ENCODE data around the gene BTNL2. TPM values are rescaled to one million over a fixed set of nuclear protein-coding genes. Genes with fewer than 3 reads are reported as not detected.

Gene BTNL2
- total and polyA plus RNA-seq, 9 of the 15 experiments (the other 6 are each of a cell fraction or from before 2014, with no cell fraction given): not detected

GRCh38 chr6:32447932-32448331 is 41.0 kb upstream of the BTNL2 start:
- DNase-seq (ENCODE audit: extremely low read depth in 1 of 4, low spot score in 3 of 4) (no peak), FAIRE-seq (no peak), ATAC-seq (no peak)
- H2AFZ ChIP-seq (ENCODE audit: low read depth, low read length): no peak overlapping the region
- no peak overlapping the region for H3K4me3 ChIP-seq
- ChIA-PET CTCF (ENCODE audit: low intra/inter-chr PET ratio) (no interaction called here), POLR2A (interaction anchor here (1.2 kb wide), 1 partner anchor 24 kb away, joined by 3 read pairs; no protein-coding TSS in a partner anchor)
- no peaks in the 10 kb centered on the region for H3K36me3 ChIP-seq (ENCODE audit: control insufficient read depth, insufficient read depth, low read length)
- H3K9ac ChIP-seq (ENCODE audit: insufficient read depth in 1 of 2, low read depth in 2 of 2, low read length in 2 of 2): no peak overlapping the region
- no peaks in the 10 kb centered on the region for H3K9me3 ChIP-seq (replicated peaks; ENCODE audit: control insufficient read depth, insufficient read depth, low read depth, low read length)
- H3K27me3 ChIP-seq (ENCODE audit: control insufficient read depth in 2 of 2, insufficient read depth in 2 of 2, low read length in 2 of 2): no peaks in the 10 kb centered on the region
- H3K27ac ChIP-seq (ENCODE audit: extremely low read depth, low read depth, low read length): no peak overlapping the region
- no peaks in the 10 kb centered on the region for H3K9me1 ChIP-seq (ENCODE audit: control insufficient read depth, insufficient read depth, low read length)
- no peak for TF ChIP-seq BMI1 (IDR thresholded peaks at IDR 0.05; ENCODE audit: low read length)
- no peak for TF ChIP-seq ZNF174 (CRISPR knock-in tag; IDR thresholded peaks at IDR 0.05)
- no peak for TF ChIP-seq NCOA1 (IDR thresholded peaks at IDR 0.05; ENCODE audit: low read depth)
- no TSS peak for BruUV-seq (replicated peaks)
- no peaks in the 10 kb centered on the region for H3K79me2 ChIP-seq (ENCODE audit: control insufficient read depth, insufficient read depth, low read length)
- no peak overlapping the region for H3K4me2 ChIP-seq (ENCODE audit: insufficient read depth, low read length)
- intact Hi-C loops (cut with micrococcal nuclease) (no loop called here), in situ Hi-C loops (cut with MboI) (no loop called here)
- no peaks in the 10 kb centered on the region for H4K20me1 ChIP-seq (replicated peaks; ENCODE audit: control insufficient read depth, insufficient read depth, low read length)
- no peaks in the 10 kb centered on the region for H3K4me1 ChIP-seq (replicated peaks in 1 of 2; ENCODE audit: control insufficient read depth in 2 of 2, insufficient read depth in 2 of 2, low read length in 2 of 2)

DNA sequence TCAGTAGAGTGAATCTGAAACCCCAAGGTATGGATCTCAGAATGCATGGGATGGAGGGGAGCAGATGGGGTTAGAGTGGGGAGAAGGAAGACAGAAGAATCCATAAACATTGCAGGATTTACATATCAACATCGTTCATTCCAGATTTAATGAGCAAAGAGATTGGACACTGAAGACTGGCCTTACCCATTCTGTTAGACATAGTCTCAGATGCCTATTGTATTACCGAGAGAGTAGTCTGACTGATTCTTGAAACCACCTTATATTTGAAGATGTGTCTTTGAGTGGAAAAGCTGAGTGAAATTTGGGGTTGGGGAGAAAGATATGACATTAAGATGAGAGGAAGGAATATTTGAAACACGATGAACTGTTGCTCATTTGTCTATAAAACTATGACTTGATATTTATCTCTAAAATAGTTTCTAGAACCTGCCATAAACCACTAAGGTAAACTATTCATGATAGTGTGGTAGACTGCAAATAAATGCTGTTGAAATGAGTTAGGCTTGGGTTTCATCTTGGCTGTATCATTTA is 38.4 kb upstream of the BTNL2 start:
- ChIA-PET POLR2A (interaction anchor here (1.0 kb wide), 1 partner anchor 11 kb away, joined by 3 read pairs; no protein-coding TSS in a partner anchor), CTCF (ENCODE audit: low intra/inter-chr PET ratio) (no interaction called here)
- H3K9me1 ChIP-seq (ENCODE audit: control insufficient read depth, insufficient read depth, low read length): no peaks in the 10 kb centered on the region
- 2% methylated on average over 3 of the region's 3 CpGs for WGBS (ENCODE audit: insufficient coverage, low coverage, missing lambda C conversion rate)
- no peak overlapping the region for H3K4me2 ChIP-seq (ENCODE audit: insufficient read depth, low read length)
- H3K9ac ChIP-seq (ENCODE audit: insufficient read depth in 1 of 2, low read depth in 2 of 2, low read length in 2 of 2): no peak overlapping the region
- no peak overlapping the region for H3K27ac ChIP-seq (ENCODE audit: extremely low read depth, low read depth, low read length)
- no peaks in the 10 kb centered on the region for H4K20me1 ChIP-seq (replicated peaks; ENCODE audit: control insufficient read depth, insufficient read depth, low read length)
- no peaks in the 10 kb centered on the region for H3K4me1 ChIP-seq (replicated peaks in 1 of 2; ENCODE audit: control insufficient read depth in 2 of 2, insufficient read depth in 2 of 2, low read length in 2 of 2)
- FAIRE-seq (no peak), DNase-seq (ENCODE audit: extremely low read depth in 1 of 4, low spot score in 3 of 4) (no peak), ATAC-seq (no peak)
- H3K27me3 ChIP-seq (ENCODE audit: control insufficient read depth in 2 of 2, insufficient read depth in 2 of 2, low read length in 2 of 2): no peaks in the 10 kb centered on the region
- in situ Hi-C loops (cut with MboI) (no loop called here), intact Hi-C loops (cut with micrococcal nuclease) (no loop called here)
- H3K79me2 ChIP-seq (ENCODE audit: control insufficient read depth, insufficient read depth, low read length): no peaks in the 10 kb centered on the region
- H3K9me3 ChIP-seq (replicated peaks; ENCODE audit: control insufficient read depth, insufficient read depth, low read depth, low read length): no peaks in the 10 kb centered on the region
- no TSS peak for BruUV-seq (replicated peaks)
- H2AFZ ChIP-seq (ENCODE audit: low read depth, low read length): no peak overlapping the region
- H3K4me3 ChIP-seq: no peak overlapping the region
- H3K36me3 ChIP-seq (ENCODE audit: control insufficient read depth, insufficient read depth, low read length): no peaks in the 10 kb centered on the region
- no peak for TF ChIP-seq DACH1 (IDR thresholded peaks at IDR 0.05; ENCODE audit: partially characterized antibody)
- TF ChIP-seq FOXA3 (CRISPR knock-in tag; conservative IDR thresholded peaks at IDR 0.05 in 1 of 2, IDR thresholded peaks at IDR 0.05 in 1 of 2): no peak
- no peak for TF ChIP-seq RFX7 (CRISPR knock-in tag; IDR thresholded peaks at IDR 0.05)
- no peak for TF ChIP-seq ZNF316 (IDR thresholded peaks at IDR 0.05)
- TF ChIP-seq OTX1 (CRISPR knock-in tag; IDR thresholded peaks at IDR 0.05): no peak
- TF ChIP-seq, protein P1, sequence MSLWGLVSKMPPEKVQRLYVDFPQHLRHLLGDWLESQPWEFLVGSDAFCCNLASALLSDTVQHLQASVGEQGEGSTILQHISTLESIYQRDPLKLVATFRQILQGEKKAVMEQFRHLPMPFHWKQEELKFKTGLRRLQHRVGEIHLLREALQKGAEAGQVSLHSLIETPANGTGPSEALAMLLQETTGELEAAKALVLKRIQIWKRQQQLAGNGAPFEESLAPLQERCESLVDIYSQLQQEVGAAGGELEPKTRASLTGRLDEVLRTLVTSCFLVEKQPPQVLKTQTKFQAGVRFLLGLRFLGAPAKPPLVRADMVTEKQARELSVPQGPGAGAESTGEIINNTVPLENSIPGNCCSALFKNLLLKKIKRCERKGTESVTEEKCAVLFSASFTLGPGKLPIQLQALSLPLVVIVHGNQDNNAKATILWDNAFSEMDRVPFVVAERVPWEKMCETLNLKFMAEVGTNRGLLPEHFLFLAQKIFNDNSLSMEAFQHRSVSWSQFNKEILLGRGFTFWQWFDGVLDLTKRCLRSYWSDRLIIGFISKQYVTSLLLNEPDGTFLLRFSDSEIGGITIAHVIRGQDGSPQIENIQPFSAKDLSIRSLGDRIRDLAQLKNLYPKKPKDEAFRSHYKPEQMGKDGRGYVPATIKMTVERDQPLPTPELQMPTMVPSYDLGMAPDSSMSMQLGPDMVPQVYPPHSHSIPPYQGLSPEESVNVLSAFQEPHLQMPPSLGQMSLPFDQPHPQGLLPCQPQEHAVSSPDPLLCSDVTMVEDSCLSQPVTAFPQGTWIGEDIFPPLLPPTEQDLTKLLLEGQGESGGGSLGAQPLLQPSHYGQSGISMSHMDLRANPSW (CRISPR knock-in tag; IDR thresholded peaks at IDR 0.05): no peak
- no peak for TF ChIP-seq CHD2 (IDR thresholded peaks at IDR 0.05; ENCODE audit: low read depth, low read length)
- TF ChIP-seq, protein P2, sequence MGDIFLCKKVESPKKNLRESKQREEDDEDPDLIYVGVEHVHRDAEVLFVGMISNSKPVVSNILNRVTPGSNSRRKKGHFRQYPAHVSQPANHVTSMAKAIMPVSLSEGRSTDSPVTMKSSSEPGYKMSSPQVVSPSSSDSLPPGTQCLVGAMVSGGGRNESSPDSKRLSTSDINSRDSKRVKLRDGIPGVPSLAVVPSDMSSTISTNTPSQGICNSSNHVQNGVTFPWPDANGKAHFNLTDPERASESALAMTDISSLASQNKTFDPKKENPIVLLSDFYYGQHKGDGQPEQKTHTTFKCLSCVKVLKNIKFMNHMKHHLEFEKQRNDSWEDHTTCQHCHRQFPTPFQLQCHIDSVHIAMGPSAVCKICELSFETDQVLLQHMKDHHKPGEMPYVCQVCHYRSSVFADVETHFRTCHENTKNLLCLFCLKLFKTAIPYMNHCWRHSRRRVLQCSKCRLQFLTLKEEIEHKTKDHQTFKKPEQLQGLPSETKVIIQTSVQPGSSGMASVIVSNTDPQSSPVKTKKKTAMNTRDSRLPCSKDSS (IDR thresholded peaks at IDR 0.05; ENCODE audit: low read depth, partially characterized antibody): no peak
